ENCODE measurements around the gene RNF19B.
"Not testable (repeated sequence)": the region's sequence is repeated elsewhere in the genome, so short reads cannot be mapped to it uniquely, and the experiment has no call there.

The RNF19B gene

DNA sequence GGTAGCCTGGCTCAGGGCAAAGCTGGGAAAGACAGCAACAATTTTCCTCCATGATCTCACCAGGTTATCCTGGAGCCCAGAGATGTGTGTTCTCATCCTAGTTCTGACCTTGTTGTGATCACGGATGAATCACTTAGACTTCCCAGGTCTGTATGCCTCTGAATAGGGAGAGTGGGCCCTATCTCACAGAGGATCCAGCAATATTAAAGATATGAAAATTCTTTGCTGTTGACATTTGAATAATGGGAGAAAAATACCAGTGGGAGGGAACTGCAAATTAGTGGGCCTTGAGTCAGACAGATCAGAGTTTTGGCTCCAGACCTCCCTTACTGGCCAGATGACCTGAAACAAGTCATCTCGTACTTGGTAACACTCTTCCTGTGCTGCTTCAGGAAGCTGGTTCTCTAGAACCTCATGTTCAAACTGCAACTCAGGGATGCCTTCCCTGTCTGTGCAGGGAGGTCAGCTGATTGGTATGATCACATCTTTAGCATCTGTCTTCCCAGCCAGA lies 32.8 kb upstream of the RNF19B start:
- H3K27ac ChIP-seq (ENCODE audit: low read length) = no peak overlapping the region
- no peaks in the 10 kb centered on the region for H3K9me3 ChIP-seq (ENCODE audit: insufficient read depth, low read length)
- no peaks in the 10 kb centered on the region for H3K79me2 ChIP-seq (ENCODE audit: low read length)
- TF ChIP-seq EZH2phosphoT487 (IDR thresholded peaks at IDR 0.05; ENCODE audit: low read depth) = no peak
- no peak overlapping the region for H3K9ac ChIP-seq (ENCODE audit: low read length)
- peaks cover 20% of the 10 kb centered on the region for H3K4me1 ChIP-seq (ENCODE audit: low read length)
- H3K4me3 ChIP-seq (ENCODE audit: low read length) = no peak overlapping the region
- H3K27me3 ChIP-seq (ENCODE audit: low read depth, low read length) = no peaks in the 10 kb centered on the region
- H3K4me2 ChIP-seq (ENCODE audit: low read length) = no peak overlapping the region
- H3K36me3 ChIP-seq (replicated peaks; ENCODE audit: low read depth, low read length) = no peaks in the 10 kb centered on the region
- H4K20me1 ChIP-seq (ENCODE audit: insufficient read depth, low read length) = no peaks in the 10 kb centered on the region
- H2AFZ ChIP-seq (ENCODE audit: low read depth, low read length) = no peak overlapping the region

DNA sequence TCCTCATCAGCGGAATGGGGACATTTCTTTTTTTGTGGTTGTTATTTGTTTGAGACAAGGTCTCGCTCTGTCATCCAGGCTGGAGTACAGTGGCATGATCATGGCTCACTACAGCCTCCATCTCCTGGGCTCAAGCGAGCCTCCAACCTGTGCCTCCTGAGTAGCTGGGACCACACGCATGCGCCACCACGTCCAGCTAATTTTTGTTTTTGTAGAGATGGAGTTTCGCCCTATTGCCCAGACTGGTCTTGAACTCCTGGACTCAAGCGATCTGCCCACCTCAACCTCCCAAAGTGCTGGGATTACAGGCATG lies 28.7 kb upstream of the RNF19B start:
- peaks cover 39% of the 10 kb centered on the region for H3K4me1 ChIP-seq (ENCODE audit: low read length)
- H3K4me2 ChIP-seq (ENCODE audit: low read length) = peak overlapping the region; percentile 86
- H2AFZ ChIP-seq (ENCODE audit: low read depth, low read length) = not testable (repeated sequence)

DNA sequence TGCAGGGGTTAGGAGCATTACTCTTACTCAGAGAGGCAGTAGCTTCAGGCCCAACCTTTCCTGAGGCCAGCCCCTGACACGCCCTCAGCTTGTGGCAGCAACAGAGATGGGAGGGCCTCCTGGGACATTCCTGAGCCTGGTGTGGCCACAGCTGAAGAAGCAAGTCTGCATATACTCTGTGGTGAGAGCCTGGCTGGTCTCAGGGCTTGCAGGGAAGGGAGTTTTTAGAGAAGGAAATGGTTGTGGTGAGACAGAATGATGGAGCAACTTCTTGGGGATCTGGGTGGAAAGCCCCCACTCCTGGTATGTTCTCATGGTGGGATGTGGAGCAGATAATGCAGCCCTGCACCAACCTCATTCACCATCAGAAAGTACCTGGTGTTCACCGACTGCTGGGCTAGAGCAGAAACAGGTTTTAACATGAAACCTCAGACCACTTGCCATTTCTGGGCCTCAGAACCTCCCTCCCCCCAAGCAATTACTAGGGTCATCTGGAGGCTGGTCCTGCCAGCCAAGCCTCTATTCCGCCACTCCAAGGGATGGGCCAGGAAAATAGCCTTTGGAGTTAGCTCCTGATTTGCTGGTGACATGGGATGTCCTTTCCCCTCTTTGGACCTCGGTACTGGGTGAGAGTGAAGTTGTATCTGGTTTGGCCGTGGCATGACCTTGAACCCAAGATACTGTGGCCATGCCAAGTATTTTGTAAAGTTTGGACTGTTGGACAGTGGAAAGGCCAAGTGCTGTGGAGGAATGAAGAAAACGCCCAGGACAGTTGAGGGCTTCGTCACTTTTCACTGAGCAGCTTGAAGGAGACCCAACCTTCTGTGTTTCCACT lies 28.1 kb upstream of the RNF19B start:
- no peaks in the 10 kb centered on the region for H3K9me3 ChIP-seq (ENCODE audit: insufficient read depth, low read length)
- no peaks in the 10 kb centered on the region for H3K79me2 ChIP-seq (ENCODE audit: low read length)
- H3K27ac ChIP-seq (ENCODE audit: low read length) = peak overlapping the region; percentile 99
- peaks cover 39% of the 10 kb centered on the region for H3K4me1 ChIP-seq (ENCODE audit: low read length)
- no peaks in the 10 kb centered on the region for H3K27me3 ChIP-seq (ENCODE audit: low read depth, low read length)
- H4K20me1 ChIP-seq (ENCODE audit: insufficient read depth, low read length) = no peaks in the 10 kb centered on the region
- H3K4me3 ChIP-seq (ENCODE audit: low read length) = peak overlapping the region; percentile 56
- H3K36me3 ChIP-seq (replicated peaks; ENCODE audit: low read depth, low read length) = no peaks in the 10 kb centered on the region
- H3K9ac ChIP-seq (ENCODE audit: low read length) = peak overlapping the region; percentile 81
- peak overlapping the region; percentile 25; the same call in 1 of the 2 replicates for H2AFZ ChIP-seq (ENCODE audit: low read depth, low read length)
- H3K4me2 ChIP-seq (ENCODE audit: low read length) = peak overlapping the region; percentile 86
- no peak for TF ChIP-seq EZH2phosphoT487 (IDR thresholded peaks at IDR 0.05; ENCODE audit: low read depth)
- TF ChIP-seq, protein P1, sequence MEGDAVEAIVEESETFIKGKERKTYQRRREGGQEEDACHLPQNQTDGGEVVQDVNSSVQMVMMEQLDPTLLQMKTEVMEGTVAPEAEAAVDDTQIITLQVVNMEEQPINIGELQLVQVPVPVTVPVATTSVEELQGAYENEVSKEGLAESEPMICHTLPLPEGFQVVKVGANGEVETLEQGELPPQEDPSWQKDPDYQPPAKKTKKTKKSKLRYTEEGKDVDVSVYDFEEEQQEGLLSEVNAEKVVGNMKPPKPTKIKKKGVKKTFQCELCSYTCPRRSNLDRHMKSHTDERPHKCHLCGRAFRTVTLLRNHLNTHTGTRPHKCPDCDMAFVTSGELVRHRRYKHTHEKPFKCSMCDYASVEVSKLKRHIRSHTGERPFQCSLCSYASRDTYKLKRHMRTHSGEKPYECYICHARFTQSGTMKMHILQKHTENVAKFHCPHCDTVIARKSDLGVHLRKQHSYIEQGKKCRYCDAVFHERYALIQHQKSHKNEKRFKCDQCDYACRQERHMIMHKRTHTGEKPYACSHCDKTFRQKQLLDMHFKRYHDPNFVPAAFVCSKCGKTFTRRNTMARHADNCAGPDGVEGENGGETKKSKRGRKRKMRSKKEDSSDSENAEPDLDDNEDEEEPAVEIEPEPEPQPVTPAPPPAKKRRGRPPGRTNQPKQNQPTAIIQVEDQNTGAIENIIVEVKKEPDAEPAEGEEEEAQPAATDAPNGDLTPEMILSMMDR (IDR thresholded peaks at IDR 0.05; ENCODE audit: low read depth, low read length) = no peak

More for the DNA sequence above, 28.7 kb upstream of the RNF19B start:
- not testable (repeated sequence) for H4K20me1 ChIP-seq (ENCODE audit: insufficient read depth, low read length); H3K27me3 ChIP-seq (ENCODE audit: low read depth, low read length); H3K4me3 ChIP-seq (ENCODE audit: low read length); H3K9me3 ChIP-seq (ENCODE audit: insufficient read depth, low read length); H3K36me3 ChIP-seq (replicated peaks; ENCODE audit: low read depth, low read length); H3K79me2 ChIP-seq (ENCODE audit: low read length)
- Histone ChIP-seq H3K9ac (ENCODE audit: low read length) (peak overlapping the region; percentile 81; the same call in 1 of the 2 replicates), H3K27ac (ENCODE audit: low read length) (peak overlapping the region; percentile 99)

DNA sequence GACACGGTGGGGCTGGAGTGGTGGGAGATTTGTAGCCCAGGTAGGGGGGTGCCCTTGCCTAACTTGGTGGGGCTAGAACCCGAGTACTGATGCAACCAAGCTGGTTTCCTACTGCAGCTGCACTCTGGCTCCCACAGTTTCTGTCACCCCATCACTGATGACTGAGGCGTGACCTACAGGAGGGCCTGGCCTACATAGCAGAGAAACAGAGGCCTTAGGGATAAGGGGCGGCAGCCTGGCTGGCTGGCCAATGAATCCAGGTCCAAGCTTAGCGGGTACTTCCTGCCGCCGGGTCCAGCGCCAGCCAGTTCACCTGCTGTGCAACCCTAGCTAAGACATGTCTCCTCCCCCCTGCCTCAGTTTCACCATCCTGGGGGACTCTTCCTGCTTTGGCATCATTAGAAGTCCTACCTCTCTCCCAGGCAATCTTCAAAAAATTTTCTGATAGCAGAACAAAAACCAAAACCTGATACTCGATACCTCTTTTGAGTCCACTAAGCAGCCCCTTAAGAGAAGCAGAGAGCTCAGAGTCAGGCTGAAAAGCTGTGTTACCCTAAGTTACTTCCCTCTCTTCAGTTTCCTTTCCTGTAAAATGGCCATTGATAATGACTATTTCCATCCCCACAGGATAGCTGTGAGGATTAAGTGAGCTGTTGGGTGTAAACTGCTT lies 27.3 kb upstream of the RNF19B start:
- Histone ChIP-seq H3K4me2 (ENCODE audit: low read length) (peak overlapping the region; percentile 86), H3K27ac (ENCODE audit: low read length) (peak overlapping the region; percentile 99), H2AFZ (ENCODE audit: low read depth, low read length) (peak overlapping the region; percentile 25; the same call in 1 of the 2 replicates), H3K36me3 (replicated peaks; ENCODE audit: low read depth, low read length) (no peaks in the 10 kb centered on the region), H3K4me3 (ENCODE audit: low read length) (peak overlapping the region; percentile 56), H4K20me1 (ENCODE audit: insufficient read depth, low read length) (no peaks in the 10 kb centered on the region), H3K9me3 (ENCODE audit: insufficient read depth, low read length) (no peaks in the 10 kb centered on the region), H3K27me3 (ENCODE audit: low read depth, low read length) (no peaks in the 10 kb centered on the region), H3K4me1 (ENCODE audit: low read length) (peaks cover 45% of the 10 kb centered on the region), H3K79me2 (ENCODE audit: low read length) (no peaks in the 10 kb centered on the region), H3K9ac (ENCODE audit: low read length) (peak overlapping the region; percentile 81)
- TF ChIP-seq EZH2phosphoT487 (IDR thresholded peaks at IDR 0.05; ENCODE audit: low read depth) = no peak
- TF ChIP-seq, protein P1 (IDR thresholded peaks at IDR 0.05; ENCODE audit: low read depth, low read length) = no peak

DNA sequence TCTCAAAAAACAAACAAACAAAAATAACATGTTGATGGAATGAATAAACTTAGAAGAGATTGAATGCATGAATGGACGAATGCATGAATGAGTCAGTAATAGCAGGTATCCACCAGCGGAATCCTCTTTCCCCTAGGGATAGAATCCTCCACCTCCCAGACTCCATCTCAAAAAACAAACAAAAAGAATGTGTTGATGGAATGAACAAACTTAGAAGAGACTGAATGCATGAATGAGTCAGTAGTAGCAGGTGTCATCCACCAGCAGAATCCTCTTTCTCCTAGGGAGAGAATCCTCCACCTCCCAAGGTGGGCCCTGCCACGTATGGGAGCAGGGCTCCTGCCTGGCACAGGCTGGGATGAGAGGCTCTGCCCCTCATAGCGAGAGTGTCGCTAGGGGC lies 26.8 kb upstream of the RNF19B start:
- peak overlapping the region; percentile 81; the same call in 1 of the 2 replicates for H3K9ac ChIP-seq (ENCODE audit: low read length)
- H3K36me3 ChIP-seq (replicated peaks; ENCODE audit: low read depth, low read length) = no peaks in the 10 kb centered on the region
- H3K4me2 ChIP-seq (ENCODE audit: low read length) = peak overlapping the region; percentile 86
- no peaks in the 10 kb centered on the region for H3K27me3 ChIP-seq (ENCODE audit: low read depth, low read length)
- no peaks in the 10 kb centered on the region for H4K20me1 ChIP-seq (ENCODE audit: insufficient read depth, low read length)
- no peak for TF ChIP-seq EZH2phosphoT487 (IDR thresholded peaks at IDR 0.05; ENCODE audit: low read depth)
- TF ChIP-seq, protein P1 (IDR thresholded peaks at IDR 0.05; ENCODE audit: low read depth, low read length) = no peak
- H3K9me3 ChIP-seq (ENCODE audit: insufficient read depth, low read length) = no peaks in the 10 kb centered on the region
- peak overlapping the region; percentile 99 for H3K27ac ChIP-seq (ENCODE audit: low read length)
- peak overlapping the region; percentile 56 for H3K4me3 ChIP-seq (ENCODE audit: low read length)
- H3K4me1 ChIP-seq (ENCODE audit: low read length) = peaks cover 49% of the 10 kb centered on the region
- H2AFZ ChIP-seq (ENCODE audit: low read depth, low read length) = peak overlapping the region; percentile 25; the same call in 1 of the 2 replicates
- H3K79me2 ChIP-seq (ENCODE audit: low read length) = no peaks in the 10 kb centered on the region

All from OCI-LY3 (cell line).